Small intestine (tissue), 7 donors: Measurements from ENCODE around the gene USP11. TPM values are rescaled to one million over a fixed set of nuclear protein-coding genes. Genes with fewer than 3 reads are reported as not detected.

Experiments
- DNase-seq, 2 donors: peaks; one replicate each; pipeline versions ENCODE4 v3.0.0 to v3.0.0-alpha.2; 2013
- FAIRE-seq: peaks from 2 replicates; lab custom pipeline; 2012; peaks lifted over from hg19 to GRCh38; lab: Jason Lieb, UNC
- H3K27ac ChIP-seq, 3 donors: one replicate each; pipeline ENCODE4 v1.5.1; 2013; ENCODE audit warnings: low read length in 2 of 3, mild to moderate bottlenecking in 2 of 3, control low read depth in 1 of 3, inconsistent platforms in 1 of 3, low read depth in 1 of 3, moderate library complexity in 1 of 3
- H3K27me3 ChIP-seq, 3 donors: one replicate each; pipeline ENCODE4 v1.6.1; 2013; ENCODE audit warnings: low read length in 3 of 3, inconsistent platforms in 1 of 3; ENCODE audit not compliant: control insufficient read depth in 3 of 3, insufficient read depth in 3 of 3
- H3K36me3 ChIP-seq, 3 donors: one replicate each; pipeline ENCODE4 v1.6.1; 2013; ENCODE audit warnings: low read length in 3 of 3, inconsistent platforms in 1 of 3, low read depth in 1 of 3, mild to moderate bottlenecking in 1 of 3, moderate library complexity in 1 of 3; ENCODE audit not compliant: control insufficient read depth in 3 of 3, insufficient read depth in 2 of 3
- H3K4me1 ChIP-seq, 3 donors: one replicate each; pipeline ENCODE4 v1.6.1; 2013; ENCODE audit warnings: low read length in 2 of 3, inconsistent platforms in 1 of 3, low read depth in 1 of 3, mild to moderate bottlenecking in 1 of 3, moderate library complexity in 1 of 3; ENCODE audit not compliant: control insufficient read depth in 3 of 3, insufficient read depth in 2 of 3
- H3K4me3 ChIP-seq, 3 donors: one replicate each; pipeline ENCODE4 v1.5.1; 2013; ENCODE audit warnings: low read length in 3 of 3, control low read depth in 1 of 3, inconsistent platforms in 1 of 3, low read depth in 1 of 3, mild to moderate bottlenecking in 1 of 3, moderate library complexity in 1 of 3
- H3K9me3 ChIP-seq, 2 donors: one replicate each; pipeline ENCODE4 v1.6.1; 2013; ENCODE audit warnings: low read depth in 1 of 2, low read length in 1 of 2; ENCODE audit not compliant: control insufficient read depth in 2 of 2, insufficient read depth in 1 of 2
- WGBS, 3 donors: extraction: QIAGEN DNeasy Blood & Tissue Kit; methylation state at CpG; one replicate each; pipeline ENCODE4 v1.1.7; 2013; 5-methylcytosine and 5-hydroxymethylcytosine counted together
- polyA plus RNA-seq, 4 donors: library from polyadenylated mRNA; stranded (reverse) in 3 of 4; unstranded in 1 of 4; fragments of 200-250 nt in 3 of 4; fragments of 120-200 nt in 1 of 4; gene quantifications; one replicate each; pipeline versions ENCODE4 v1.2.1 to v1.2.3, GENCODE V29; 2013
- donor health status: healthy with polysubstance abuse.
- donor health status: control.
- donor health status: control.
- donor health status: Bipolar disorder and iron deficiency.
- donor health status: healthy.

Gene USP11
- polyA plus RNA-seq, 4 donors, result 4.0 to 52.3 (median 11.9) TPM

DNA sequence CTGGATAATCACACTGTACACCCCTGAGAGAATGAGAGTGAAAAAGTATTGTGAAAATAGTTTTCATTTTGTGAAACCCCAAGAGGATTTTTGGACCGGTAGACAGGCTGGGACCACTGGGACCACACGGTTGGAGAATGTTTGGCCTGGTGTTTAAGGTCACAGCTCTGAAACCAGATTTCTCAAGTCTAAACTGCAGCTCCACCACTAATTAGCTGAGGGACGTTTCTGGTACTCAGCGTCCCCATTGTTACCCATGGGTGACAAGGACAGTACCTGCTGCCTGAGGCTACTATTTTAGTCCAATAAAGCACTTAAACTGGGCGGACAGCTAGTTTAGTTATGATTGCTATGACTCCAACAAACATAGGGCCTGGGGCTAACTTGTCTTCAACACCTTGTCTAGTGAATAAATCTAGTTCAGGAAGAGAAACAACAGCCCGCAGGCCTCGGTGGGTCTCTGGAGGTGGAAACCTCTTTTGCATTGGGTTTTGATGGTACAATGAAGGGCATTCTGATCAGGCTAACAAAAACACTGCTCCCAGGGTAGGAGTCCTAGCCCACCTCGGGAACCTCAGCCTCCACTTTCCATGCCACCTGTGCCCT lies 509 bp upstream of the USP11 start:
- FAIRE-seq, result no peak
- Histone ChIP-seq H3K27me3 (no peaks in the 10 kb centered on the region), H3K27ac (peak overlapping the region; percentile 90 to 100 (median 97)), H3K4me3 (peak overlapping the region; percentile 55 to 91 (median 57)), H3K36me3 (peaks cover 0 to 17% (median 3%) of the 10 kb centered on the region in 3 donors), H3K9me3 (no peaks in the 10 kb centered on the region), H3K4me1 (peaks cover 0 to 5% (median 0%) of the 10 kb centered on the region in 3 donors)
- no peak for DNase-seq
- 55 to 68% (median 63%) methylated on average over 8 of the region's 8 CpGs for WGBS, 3 donors

DNA sequence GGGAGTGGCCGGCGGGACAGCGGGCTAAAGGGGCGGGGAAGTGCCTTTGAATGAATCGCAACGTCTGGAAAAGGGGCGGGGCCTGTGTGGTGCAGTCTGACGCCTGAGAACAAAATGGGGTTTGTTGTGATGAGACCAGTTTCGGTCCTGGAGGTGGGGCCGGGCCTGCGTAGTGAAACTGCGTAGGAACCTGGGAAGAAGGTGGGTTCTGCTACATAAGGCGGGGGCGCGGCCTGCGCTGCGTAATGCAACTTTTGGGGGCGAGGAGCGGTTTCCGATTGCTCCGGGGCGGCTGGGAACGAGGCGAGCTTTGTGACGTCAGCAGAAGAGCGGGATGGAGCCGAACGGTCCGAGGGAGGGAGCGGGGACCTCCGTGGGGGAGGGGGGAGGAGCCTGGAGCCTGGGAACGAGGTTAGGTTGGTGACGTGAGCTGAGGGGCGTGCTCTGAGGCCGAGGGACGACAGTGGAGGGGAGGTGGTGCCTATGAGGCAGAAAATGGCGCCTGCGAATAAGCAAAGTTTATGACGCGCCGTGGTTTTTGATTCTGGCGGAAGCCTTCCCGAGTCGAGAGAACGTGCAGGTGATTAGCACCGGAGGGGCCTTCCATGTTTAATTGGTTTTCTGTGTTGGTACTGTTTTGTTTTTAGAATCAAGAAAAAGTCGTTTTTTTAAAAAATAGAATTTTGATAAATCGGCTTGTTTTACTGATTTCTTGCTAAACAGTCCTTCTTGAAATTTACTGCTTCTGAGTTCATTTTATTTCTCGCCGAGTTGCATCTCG lies 714 bp downstream of the USP11 start:
- DNase-seq (peak; percentile 92 to 95), FAIRE-seq (no peak)
- WGBS, 3 donors, result 0 to 23% (median 3%) methylated on average over 32 to 51 of the region's 51 CpGs
- Histone ChIP-seq H3K27me3 (no peaks in the 10 kb centered on the region), H3K4me1 (peaks cover 0 to 5% (median 0%) of the 10 kb centered on the region in 3 donors), H3K4me3 (peak overlapping the region; percentile 29 to 91 (median 55)), H3K27ac (peak overlapping the region; percentile 90 to 100 (median 97)), H3K36me3 (peaks cover 0 to 14% (median 2%) of the 10 kb centered on the region in 3 donors), H3K9me3 (no peaks in the 10 kb centered on the region)

- 44 to 68% (median 66%) methylated on average over 3 of the region's 3 CpGs for WGBS, 3 donors
- peak overlapping the region in 1 of 3 donors; percentile 15 for H3K27ac ChIP-seq
- H3K4me3 ChIP-seq, result no peak overlapping the region
- FAIRE-seq (no peak), DNase-seq (no peak)
- H3K9me3 ChIP-seq, result no peaks in the 10 kb centered on the region
- no peaks in the 10 kb centered on the region for H3K27me3 ChIP-seq
- H3K36me3 ChIP-seq, result peaks cover 0 to 8% (median 0%) of the 10 kb centered on the region in 3 donors
- peaks cover 0 to 5% (median 0%) of the 10 kb centered on the region in 3 donors for H3K4me1 ChIP-seq
These were observed 1.8 kb downstream of the USP11 start for GRCh38 chrX:47234583-47234982.

- Histone ChIP-seq H3K36me3 (peaks cover 0 to 15% (median under 1%) of the 10 kb centered on the region in 3 donors), H3K4me1 (peaks cover 0 to 5% (median 0%) of the 10 kb centered on the region in 3 donors), H3K27me3 (no peaks in the 10 kb centered on the region), H3K9me3 (no peaks in the 10 kb centered on the region), H3K27ac (peak overlapping the region in 1 of 3 donors; percentile 67), H3K4me3 (no peak overlapping the region)
- FAIRE-seq, result no peak
- WGBS, 3 donors, result 71 to 89% (median 84%) methylated on average over 4 of the region's 4 CpGs
- no peak for DNase-seq
These were observed 2.9 kb downstream of the USP11 start for GRCh38 chrX:47235691-47236103.

GRCh38 chrX:47239199-47239598 lies 6.4 kb downstream of the USP11 start:
- Histone ChIP-seq H3K27me3 (no peaks in the 10 kb centered on the region), H3K27ac (no peak overlapping the region), H3K4me3 (no peak overlapping the region), H3K4me1 (no peaks in the 10 kb centered on the region), H3K9me3 (no peaks in the 10 kb centered on the region), H3K36me3 (peaks cover 2 to 44% (median 2%) of the 10 kb centered on the region in 3 donors)
- DNase-seq (no peak), FAIRE-seq (no peak)
- 84 to 92% (median 90%) methylated on average over 7 to 8 of the region's 8 CpGs for WGBS, 3 donors

GRCh38 chrX:47239898-47240545 lies 7.2 kb downstream of the USP11 start:
- no peak overlapping the region for H3K4me3 ChIP-seq
- DNase-seq (no peak), FAIRE-seq (no peak)
- no peak overlapping the region for H3K27ac ChIP-seq
- 94 to 98% (median 98%) methylated on average over 11 to 12 of the region's 12 CpGs for WGBS, 3 donors
- no peaks in the 10 kb centered on the region for H3K27me3 ChIP-seq
- H3K36me3 ChIP-seq, result peaks cover 2 to 53% (median 5%) of the 10 kb centered on the region in 3 donors
- H3K9me3 ChIP-seq, result no peaks in the 10 kb centered on the region
- no peaks in the 10 kb centered on the region for H3K4me1 ChIP-seq

GRCh38 chrX:47240619-47241018 lies 7.8 kb downstream of the USP11 start:
- no peak for FAIRE-seq
- no peaks in the 10 kb centered on the region for H3K27me3 ChIP-seq

More at GRCh38 chrX:47240619-47241018, 7.8 kb downstream of the USP11 start:
- no peak for DNase-seq
- no peaks in the 10 kb centered on the region for H3K9me3 ChIP-seq
- WGBS, 3 donors, result 90 to 97% (median 96%) methylated on average over 7 of the region's 7 CpGs
- peaks cover 2 to 59% (median 5%) of the 10 kb centered on the region in 3 donors for H3K36me3 ChIP-seq
- H3K4me1 ChIP-seq, result no peaks in the 10 kb centered on the region
- no peak overlapping the region for H3K4me3 ChIP-seq
- H3K27ac ChIP-seq, result no peak overlapping the region
